T-helper 1 cell (primary cell): Measurements from ENCODE around the gene NKTR.
A peak's percentile ranks its signal among the peaks of the same experiment; 100 is the strongest.
"Not testable (repeated sequence)": the region's sequence is repeated elsewhere in the genome, so short reads cannot be mapped to it uniquely, and the experiment has no call there.

Experiments used
- DNase-seq, 5 donors: peaks; one replicate each; pipeline ENCODE4 v3.0.0-alpha.2; 2012 to 2020

NKTR gene

DNA sequence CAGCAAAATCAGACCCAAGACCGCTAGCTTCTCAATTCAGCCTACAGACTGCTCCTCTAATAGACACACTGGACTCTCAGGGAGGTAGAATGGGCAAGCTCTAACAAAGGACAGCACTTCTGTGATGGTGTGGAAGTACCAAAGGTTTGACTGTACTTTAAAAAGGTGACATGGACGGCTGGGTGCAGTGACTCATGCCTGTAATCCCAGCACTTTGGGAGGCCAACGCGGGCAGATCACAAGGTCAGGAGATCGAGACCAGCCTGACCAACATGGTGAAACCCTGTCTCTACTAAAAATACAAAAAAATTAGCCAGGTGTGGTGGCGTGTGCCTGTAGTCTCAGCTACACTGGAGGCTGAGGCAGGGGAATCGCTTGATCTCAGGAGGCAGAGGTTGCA is 3.4 kb upstream of the NKTR start:
- DNase-seq = not testable (repeated sequence)

GRCh38 chr3:42600958-42601675 is 631 bp downstream of the NKTR start:
- peak in 4 of 5 donors; percentile 36 to 73 (median 42) for DNase-seq

DNA sequence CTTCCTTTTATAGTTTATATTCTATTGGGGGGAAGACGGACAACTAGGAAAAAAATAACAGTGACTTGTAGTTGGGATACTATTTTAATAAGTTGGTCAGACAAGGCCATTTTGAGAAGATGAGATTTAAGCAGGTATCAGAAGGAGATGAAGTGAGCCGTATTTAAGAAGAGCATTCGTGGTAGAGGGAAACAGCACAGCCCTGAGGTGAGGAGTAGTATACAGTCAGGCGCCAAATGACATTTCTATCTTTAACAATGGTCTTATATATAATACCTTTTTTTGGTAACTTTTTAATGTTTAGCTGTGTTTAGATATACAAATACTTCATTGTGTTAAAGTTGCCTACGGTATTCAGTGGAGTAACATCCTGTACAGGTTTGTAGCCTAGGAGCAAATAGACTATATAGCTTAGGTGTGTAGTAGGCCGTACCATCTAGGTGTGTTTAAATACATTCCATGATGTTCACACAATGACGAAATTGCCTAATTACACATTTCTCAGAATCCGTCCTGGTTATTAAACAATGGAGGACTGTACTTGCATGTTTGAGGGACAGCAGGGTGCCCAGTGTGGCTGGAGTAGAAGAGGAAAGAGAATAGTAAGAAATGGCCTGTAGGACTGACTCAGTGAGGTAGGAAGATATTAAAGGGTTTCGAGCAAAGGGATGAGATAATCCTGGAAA is 1.6 kb downstream of the NKTR start:
- DNase-seq = peak in 1 of 5 donors; percentile 31

GRCh38 chr3:42602961-42603360 is 2.5 kb downstream of the NKTR start:
- no peak for DNase-seq

DNA sequence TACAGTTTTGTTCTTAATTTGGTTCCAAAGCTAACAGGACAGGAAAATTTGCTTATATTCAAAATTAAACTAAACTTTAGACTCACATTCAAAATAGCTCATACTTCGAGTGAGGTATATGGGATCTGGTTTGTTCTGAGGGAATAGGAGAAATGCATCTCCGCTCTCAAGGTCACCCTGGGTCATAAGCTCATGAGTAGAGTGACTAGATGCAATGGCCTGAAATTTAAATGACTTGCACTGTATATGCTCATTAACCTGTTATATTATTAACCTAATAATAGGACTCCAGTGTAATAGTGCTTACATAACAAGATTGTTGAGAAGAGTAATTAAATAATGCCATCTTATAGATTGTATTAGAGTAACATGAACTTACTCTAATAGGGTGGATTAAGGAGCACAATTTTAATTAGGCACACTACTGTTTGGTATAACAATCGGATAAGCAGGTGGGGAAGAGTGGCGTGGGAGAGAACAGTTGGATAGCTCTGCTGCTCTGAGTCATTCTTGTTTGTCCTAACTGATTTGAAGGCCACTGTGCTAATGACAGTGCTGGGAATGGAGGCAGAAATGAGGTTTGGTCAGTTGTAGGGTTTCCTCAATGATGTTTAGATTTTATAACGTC is 5.2 kb downstream of the NKTR start:
- no peak for DNase-seq

GRCh38 chr3:42608581-42608980 is 8.1 kb downstream of the NKTR start:
- DNase-seq = no peak

GRCh38 chr3:42610976-42611375 is 10.5 kb downstream of the NKTR start:
- DNase-seq = no peak

DNA sequence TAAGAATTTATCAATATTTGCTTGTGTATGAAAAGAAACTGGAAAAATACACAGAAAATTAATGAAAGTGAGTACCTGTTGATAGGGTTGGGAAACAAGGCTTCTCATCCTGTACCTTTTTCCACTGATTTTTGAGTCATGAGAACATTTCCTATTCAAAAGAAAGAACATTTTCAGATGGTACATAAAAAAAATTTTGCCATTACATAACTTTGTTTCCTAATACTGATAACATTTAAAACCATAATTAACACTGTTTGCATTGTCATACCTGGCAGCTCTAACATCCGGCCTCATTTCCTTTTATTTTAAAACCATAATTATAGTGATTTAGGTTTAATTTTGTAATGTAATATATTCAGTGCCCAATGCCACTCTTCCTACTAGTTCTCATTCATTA is 11.7 kb downstream of the NKTR start:
- no peak for DNase-seq

- DNase-seq = no peak
Observed at GRCh38 chr3:42612928-42613327, 12.4 kb downstream of the NKTR start.

GRCh38 chr3:42613462-42613861 is 13.0 kb downstream of the NKTR start:
- DNase-seq = no peak

GRCh38 chr3:42631620-42632019 is 31.1 kb downstream of the NKTR start:
- no peak for DNase-seq

GRCh38 chr3:42632146-42632545 is 31.7 kb downstream of the NKTR start:
- no peak for DNase-seq

GRCh38 chr3:42633544-42633943 is 33.1 kb downstream of the NKTR start:
- no peak for DNase-seq

GRCh38 chr3:42635111-42635510 is 34.6 kb downstream of the NKTR start:
- DNase-seq = peak in 1 of 5 donors; percentile 63

DNA sequence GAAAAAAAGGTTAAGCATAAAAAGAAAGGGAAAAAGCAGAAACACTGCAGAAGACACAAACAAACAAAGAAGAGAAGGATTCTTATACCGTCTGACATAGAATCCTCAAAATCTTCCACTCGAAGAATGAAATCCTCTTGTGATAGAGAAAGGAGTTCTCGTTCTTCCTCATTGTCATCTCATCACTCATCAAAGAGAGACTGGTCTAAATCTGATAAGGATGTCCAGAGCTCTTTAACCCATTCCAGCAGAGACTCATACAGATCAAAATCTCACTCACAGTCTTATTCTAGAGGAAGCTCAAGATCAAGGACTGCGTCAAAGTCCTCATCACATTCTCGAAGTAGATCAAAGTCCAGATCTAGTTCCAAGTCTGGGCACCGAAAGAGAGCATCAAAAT is 36.5 kb downstream of the NKTR start:
- no peak for DNase-seq

DNA sequence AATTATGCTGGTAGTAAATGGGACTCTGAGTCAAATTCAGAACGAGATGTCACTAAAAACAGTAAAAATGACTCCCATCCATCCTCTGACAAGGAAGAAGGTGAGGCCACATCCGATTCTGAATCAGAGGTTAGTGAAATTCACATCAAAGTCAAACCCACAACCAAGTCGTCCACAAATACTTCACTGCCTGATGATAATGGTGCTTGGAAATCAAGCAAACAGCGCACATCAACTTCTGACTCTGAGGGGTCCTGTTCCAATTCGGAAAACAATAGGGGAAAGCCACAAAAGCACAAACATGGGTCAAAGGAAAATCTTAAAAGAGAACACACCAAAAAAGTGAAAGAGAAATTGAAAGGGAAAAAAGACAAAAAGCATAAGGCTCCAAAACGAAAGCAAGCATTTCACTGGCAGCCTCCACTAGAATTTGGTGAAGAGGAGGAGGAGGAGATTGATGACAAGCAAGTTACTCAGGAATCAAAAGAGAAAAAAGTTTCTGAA is 37.9 kb downstream of the NKTR start:
- DNase-seq = peak in 3 of 5 donors; percentile 20 to 88 (median 38)

GRCh38 chr3:42639192-42639591 is 38.7 kb downstream of the NKTR start:
- no peak for DNase-seq

GRCh38 chr3:42640129-42640528 is 39.6 kb downstream of the NKTR start:
- DNase-seq = no peak

DNA sequence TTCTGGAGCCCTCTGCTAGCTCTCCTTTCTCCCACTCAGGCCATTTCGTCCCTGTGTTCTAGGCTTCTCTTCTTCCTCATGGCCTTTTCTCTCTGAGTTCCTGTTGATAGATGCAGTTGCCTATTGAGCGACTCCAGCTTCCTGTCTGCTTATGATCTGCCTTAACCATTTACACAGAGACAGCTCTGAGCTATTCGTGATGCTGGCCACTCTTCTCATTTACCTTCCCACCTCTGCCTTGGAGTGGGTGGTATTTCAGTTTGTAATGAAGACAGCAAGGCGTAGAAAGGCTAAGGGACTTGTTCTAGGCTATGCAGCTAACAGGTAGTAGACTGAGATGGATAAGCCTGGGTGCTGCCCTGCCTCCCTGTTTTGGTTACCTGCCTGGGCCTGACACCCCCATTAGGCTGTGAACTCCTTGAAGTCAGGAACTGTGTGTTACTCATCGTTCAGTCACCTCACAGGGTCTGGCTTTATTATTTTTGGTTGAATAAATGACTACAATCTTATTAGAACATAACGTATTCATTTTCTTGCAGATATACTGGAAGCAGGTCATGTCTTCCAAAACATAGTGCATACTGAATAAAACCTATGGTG is 40.4 kb downstream of the NKTR start:
- no peak for DNase-seq

DNA sequence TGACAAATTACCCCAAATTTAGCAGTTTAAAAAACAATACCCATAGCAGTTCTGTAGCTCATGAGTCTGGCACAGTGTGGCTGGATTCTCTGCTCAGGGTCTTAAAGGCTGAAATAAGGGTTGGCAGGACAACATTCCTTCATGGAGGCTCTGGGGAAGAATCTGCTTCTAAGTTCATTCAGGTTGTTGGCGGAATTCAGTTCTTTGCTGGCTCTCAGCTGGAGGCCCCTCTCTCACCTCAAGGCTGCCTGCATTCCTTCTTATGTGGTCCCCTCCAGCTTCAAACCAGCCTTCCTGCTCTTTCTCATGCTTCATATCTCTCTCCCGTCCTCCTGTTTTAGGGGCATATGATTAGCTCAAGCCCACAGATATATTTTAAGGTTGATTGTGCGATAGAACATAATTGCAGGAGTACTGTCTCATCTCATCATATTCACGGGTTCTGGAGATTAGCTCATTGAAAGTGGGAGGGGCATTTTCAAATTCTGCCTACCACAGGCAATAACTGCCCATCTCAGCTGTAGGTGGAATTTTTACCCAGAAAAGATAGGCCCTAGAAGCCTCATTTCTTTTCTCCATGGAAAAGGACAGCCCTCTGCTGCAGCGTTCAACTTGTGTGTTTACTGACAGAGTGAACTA is 47.5 kb downstream of the NKTR start:
- no peak for DNase-seq

DNA sequence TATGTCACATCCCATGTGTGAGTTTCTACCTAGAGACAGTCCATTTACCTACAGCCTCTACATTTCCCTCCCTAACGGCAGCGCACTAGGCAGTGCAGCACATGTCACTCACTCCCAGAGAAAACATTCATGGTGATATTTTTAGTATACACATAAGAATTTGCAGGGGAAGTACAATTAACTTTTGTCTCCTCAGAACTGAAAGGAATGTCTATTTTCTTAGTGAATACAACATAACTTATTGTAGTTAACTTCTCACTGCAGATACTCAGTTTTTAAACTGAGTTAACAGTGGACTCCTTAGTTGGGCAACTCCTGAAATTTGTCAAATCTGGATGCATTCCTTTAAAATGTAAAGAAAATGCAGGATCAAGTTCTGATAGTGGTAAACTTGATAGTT is 48.5 kb downstream of the NKTR start:
- DNase-seq = no peak

DNA sequence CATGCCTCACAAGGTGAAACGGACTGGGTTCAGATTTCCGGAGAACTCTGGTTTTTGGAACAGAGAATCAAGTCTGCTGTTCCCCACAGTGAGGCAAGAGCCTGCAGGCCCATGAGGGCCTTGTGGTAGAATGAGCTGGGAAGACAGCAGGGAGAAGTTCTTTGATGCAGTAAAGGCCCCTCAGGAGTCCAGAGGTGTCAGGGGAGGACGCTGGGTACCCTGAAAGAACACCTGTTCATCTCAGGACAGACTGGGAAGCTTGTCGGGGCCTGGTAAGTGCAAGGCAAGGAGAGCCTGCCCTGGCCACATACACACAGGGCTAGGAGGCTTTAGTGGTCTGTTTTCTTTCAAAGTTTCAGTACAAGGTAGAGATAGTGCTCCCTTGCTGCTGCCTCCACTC is 49.3 kb downstream of the NKTR start:
- DNase-seq = no peak
